Spleen (tissue), 7 donors: ENCODE results near the gene CNTNAP5.

ENCODE experiments used
- POLR2A ChIP-seq, 3 donors: fragments of 450-650 bp; IDR thresholded peaks; one replicate each; pipeline ENCODE4 v1.5.1; 2017; ENCODE audit warnings: antibody characterized with exemption in 3 of 3, mild to moderate bottlenecking in 1 of 3
- POLR2AphosphoS5 ChIP-seq, 3 donors: sonication (generic); formaldehyde crosslinking; IDR thresholded peaks; one replicate each; pipeline ENCODE4 v1.5.1; 2017; ENCODE audit warnings: antibody characterized with exemption in 3 of 3
- TF ChIP-seq, protein P1 (sequence below), 11 experiments: fragments of 200-600 bp in 7 of 11; fragments of 450-650 bp in 4 of 11; sonication (generic) in 4 of 11; IDR thresholded peaks in 8 of 11; conservative IDR thresholded peaks in 3 of 11; 1 replicate in 7 of 11; 2 replicates in 4 of 11; pipeline versions ENCODE4 v1.4.0 to v1.8.0; 2016 to 2021; ENCODE audit warnings: antibody characterized with exemption in 11 of 11, inconsistent platforms in 4 of 11, mild to moderate bottlenecking in 1 of 11
- donor health status: DM: no; HTN: no; CAD: no; lungs with moderate emphysema.
- donor health status: DM: no; HTN: no; CAD: no.
- donor health status: DM: no; HTN: no; CAD: no.

DNA sequence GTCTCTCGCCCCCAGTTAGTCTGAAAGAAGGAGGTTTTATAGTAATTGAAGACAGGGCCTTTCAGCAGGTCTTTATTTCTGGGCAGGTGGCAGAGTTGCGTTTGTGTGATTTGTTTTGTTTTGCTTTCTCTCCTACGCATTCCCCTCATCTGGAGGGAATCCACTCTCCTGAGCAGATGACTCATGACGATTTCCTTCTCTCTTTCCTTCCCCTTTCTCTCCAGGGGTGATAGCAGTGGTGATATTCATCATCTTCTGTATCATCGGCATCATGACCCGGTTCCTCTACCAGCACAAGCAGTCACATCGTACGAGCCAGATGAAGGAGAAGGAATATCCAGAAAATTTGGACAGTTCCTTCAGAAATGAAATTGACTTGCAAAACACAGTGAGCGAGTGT, 888.8 kb downstream of the CNTNAP5 start:
- TF ChIP-seq, protein P1, sequence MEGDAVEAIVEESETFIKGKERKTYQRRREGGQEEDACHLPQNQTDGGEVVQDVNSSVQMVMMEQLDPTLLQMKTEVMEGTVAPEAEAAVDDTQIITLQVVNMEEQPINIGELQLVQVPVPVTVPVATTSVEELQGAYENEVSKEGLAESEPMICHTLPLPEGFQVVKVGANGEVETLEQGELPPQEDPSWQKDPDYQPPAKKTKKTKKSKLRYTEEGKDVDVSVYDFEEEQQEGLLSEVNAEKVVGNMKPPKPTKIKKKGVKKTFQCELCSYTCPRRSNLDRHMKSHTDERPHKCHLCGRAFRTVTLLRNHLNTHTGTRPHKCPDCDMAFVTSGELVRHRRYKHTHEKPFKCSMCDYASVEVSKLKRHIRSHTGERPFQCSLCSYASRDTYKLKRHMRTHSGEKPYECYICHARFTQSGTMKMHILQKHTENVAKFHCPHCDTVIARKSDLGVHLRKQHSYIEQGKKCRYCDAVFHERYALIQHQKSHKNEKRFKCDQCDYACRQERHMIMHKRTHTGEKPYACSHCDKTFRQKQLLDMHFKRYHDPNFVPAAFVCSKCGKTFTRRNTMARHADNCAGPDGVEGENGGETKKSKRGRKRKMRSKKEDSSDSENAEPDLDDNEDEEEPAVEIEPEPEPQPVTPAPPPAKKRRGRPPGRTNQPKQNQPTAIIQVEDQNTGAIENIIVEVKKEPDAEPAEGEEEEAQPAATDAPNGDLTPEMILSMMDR (IDR thresholded peaks at IDR 0.05 in 8 of 11, conservative IDR thresholded peaks at IDR 0.05 in 3 of 11) = no peak
- TF ChIP-seq POLR2A (IDR thresholded peaks at IDR 0.05) = no peak
- TF ChIP-seq POLR2AphosphoS5 (IDR thresholded peaks at IDR 0.05) = no peak
